Measurements from ENCODE around the gene HILPDA.

HILPDA gene

GRCh38 chr7:128410451-128410753, 45.3 kb upstream of the HILPDA start:
- Histone ChIP-seq H2BK5ac (ENCODE audit: low read depth, low read length, poor library complexity, severe bottlenecking) (no peak overlapping the region), H3K9me3 (ENCODE audit: control insufficient read depth, low read length) (no peaks in the 10 kb centered on the region), H3K27ac (ENCODE audit: low read length, poor library complexity, severe bottlenecking) (peak overlapping the region; percentile 70), H2BK12ac (ENCODE audit: low read length in 2 of 2) (peak overlapping the region; percentile 28 to 50), H3K27me3 (ENCODE audit: control insufficient read depth in 1 of 2, insufficient read depth in 1 of 2, low read length in 2 of 2) (peaks cover 5 to 15% of the 10 kb centered on the region in 2 experiments), H3K79me1 (replicated peaks; ENCODE audit: low read length, poor library complexity, severe bottlenecking) (no peaks in the 10 kb centered on the region), H3K36me3 (ENCODE audit: control insufficient read depth in 1 of 2, insufficient read depth in 2 of 2, low read depth in 1 of 2, low read length in 2 of 2) (no peaks in the 10 kb centered on the region), H2BK15ac (ENCODE audit: low read depth, poor library complexity, severe bottlenecking) (no peak overlapping the region), H4K91ac (ENCODE audit: low read length) (no peak overlapping the region), H3K18ac (ENCODE audit: low read depth in 1 of 2, low read length in 2 of 2) (peak overlapping the region; percentile 34 to 88), H4K8ac (ENCODE audit: low read length) (peak overlapping the region; percentile 39), H2AFZ (ENCODE audit: low read depth, low read length) (peak overlapping the region; percentile 90), H3K9ac (ENCODE audit: low read length) (peak overlapping the region; percentile 93), H3K4ac (ENCODE audit: low read depth in 1 of 2, low read length in 2 of 2) (no peak overlapping the region), H3K4me3 (ENCODE audit: insufficient read depth in 1 of 2, low read depth in 1 of 2, low read length in 2 of 2) (peak overlapping the region; percentile 66 to 94), H2AK5ac (ENCODE audit: low read length, severe bottlenecking) (no peak overlapping the region), H3K4me1 (ENCODE audit: control insufficient read depth, insufficient read depth, low read depth, low read length) (peaks cover 18% of the 10 kb centered on the region), H2BK120ac (ENCODE audit: low read depth, low read length) (no peak overlapping the region), H3K4me2 (ENCODE audit: low read length, poor library complexity, severe bottlenecking) (peak overlapping the region; percentile 90), H3K23ac (ENCODE audit: low read length in 2 of 2) (no peak overlapping the region), H3K14ac (ENCODE audit: low read length in 2 of 2) (no peak overlapping the region)
- no peak for DNase-seq
- 0% methylated on average over 4 of the region's 6 CpGs for WGBS

GRCh38 chr7:128415217-128415785, 40.4 kb upstream of the HILPDA start:
- 100% methylated on average over 3 of the region's 4 CpGs for whole genome bisulfite sequencing
- Histone ChIP-seq H3K4me2 (ENCODE audit: low read length, poor library complexity, severe bottlenecking) (no peak overlapping the region), H2AK5ac (ENCODE audit: low read length, severe bottlenecking) (no peak overlapping the region), H3K23ac (ENCODE audit: low read length in 2 of 2) (no peak overlapping the region), H2BK12ac (ENCODE audit: low read length in 2 of 2) (no peak overlapping the region), H3K4me3 (ENCODE audit: insufficient read depth in 1 of 2, low read depth in 1 of 2, low read length in 2 of 2) (no peak overlapping the region), H3K79me1 (replicated peaks; ENCODE audit: low read length, poor library complexity, severe bottlenecking) (no peaks in the 10 kb centered on the region), H3K18ac (ENCODE audit: low read depth in 1 of 2, low read length in 2 of 2) (no peak overlapping the region), H3K27me3 (ENCODE audit: control insufficient read depth in 1 of 2, insufficient read depth in 1 of 2, low read length in 2 of 2) (peaks cover 8 to 11% of the 10 kb centered on the region in 2 experiments), H3K4ac (ENCODE audit: low read depth in 1 of 2, low read length in 2 of 2) (no peak overlapping the region), H3K9ac (ENCODE audit: low read length) (no peak overlapping the region), H3K27ac (ENCODE audit: low read length, poor library complexity, severe bottlenecking) (no peak overlapping the region), H2BK15ac (ENCODE audit: low read depth, poor library complexity, severe bottlenecking) (no peak overlapping the region), H3K4me1 (ENCODE audit: control insufficient read depth, insufficient read depth, low read depth, low read length) (peaks cover 2% of the 10 kb centered on the region), H2BK120ac (ENCODE audit: low read depth, low read length) (no peak overlapping the region), H3K14ac (ENCODE audit: low read length in 2 of 2) (no peak overlapping the region), H4K91ac (ENCODE audit: low read length) (no peak overlapping the region), H2AFZ (ENCODE audit: low read depth, low read length) (no peak overlapping the region), H3K36me3 (ENCODE audit: control insufficient read depth in 1 of 2, insufficient read depth in 2 of 2, low read depth in 1 of 2, low read length in 2 of 2) (no peaks in the 10 kb centered on the region), H2BK5ac (ENCODE audit: low read depth, low read length, poor library complexity, severe bottlenecking) (no peak overlapping the region), H3K9me3 (ENCODE audit: control insufficient read depth, low read length) (no peaks in the 10 kb centered on the region), H4K8ac (ENCODE audit: low read length) (no peak overlapping the region)
- DNase-seq = no peak

GRCh38 chr7:128417071-128417470, 38.6 kb upstream of the HILPDA start:
- H3K4me2 ChIP-seq (ENCODE audit: low read length, poor library complexity, severe bottlenecking) = no peak overlapping the region
- no peaks in the 10 kb centered on the region for H3K9me3 ChIP-seq (ENCODE audit: control insufficient read depth, low read length)
- DNase-seq = no peak
- H3K4ac ChIP-seq (ENCODE audit: low read depth in 1 of 2, low read length in 2 of 2) = no peak overlapping the region
- no peak overlapping the region for H2BK120ac ChIP-seq (ENCODE audit: low read depth, low read length)
- H2BK12ac ChIP-seq (ENCODE audit: low read length in 2 of 2) = no peak overlapping the region
- H3K18ac ChIP-seq (ENCODE audit: low read depth in 1 of 2, low read length in 2 of 2) = no peak overlapping the region
- H3K36me3 ChIP-seq (ENCODE audit: control insufficient read depth in 1 of 2, insufficient read depth in 2 of 2, low read depth in 1 of 2, low read length in 2 of 2) = no peaks in the 10 kb centered on the region
- no peak overlapping the region for H2AK5ac ChIP-seq (ENCODE audit: low read length, severe bottlenecking)
- H4K91ac ChIP-seq (ENCODE audit: low read length) = no peak overlapping the region
- H3K27ac ChIP-seq (ENCODE audit: low read length, poor library complexity, severe bottlenecking) = no peak overlapping the region
- no peak overlapping the region for H3K9ac ChIP-seq (ENCODE audit: low read length)
- no peak overlapping the region for H4K8ac ChIP-seq (ENCODE audit: low read length)
- peaks cover 9% of the 10 kb centered on the region for H3K4me1 ChIP-seq (ENCODE audit: control insufficient read depth, insufficient read depth, low read depth, low read length)
- no peak overlapping the region for H3K23ac ChIP-seq (ENCODE audit: low read length in 2 of 2)
- 94% methylated on average over 2 of the region's 3 CpGs for WGBS
- H2AFZ ChIP-seq (ENCODE audit: low read depth, low read length) = no peak overlapping the region
- peaks cover 8 to 11% of the 10 kb centered on the region in 2 experiments for H3K27me3 ChIP-seq (ENCODE audit: control insufficient read depth in 1 of 2, insufficient read depth in 1 of 2, low read length in 2 of 2)
- H2BK5ac ChIP-seq (ENCODE audit: low read depth, low read length, poor library complexity, severe bottlenecking) = no peak overlapping the region
- no peak overlapping the region for H3K4me3 ChIP-seq (ENCODE audit: insufficient read depth in 1 of 2, low read depth in 1 of 2, low read length in 2 of 2)
- no peak overlapping the region for H3K14ac ChIP-seq (ENCODE audit: low read length in 2 of 2)
- no peaks in the 10 kb centered on the region for H3K79me1 ChIP-seq (replicated peaks; ENCODE audit: low read length, poor library complexity, severe bottlenecking)
- no peak overlapping the region for H2BK15ac ChIP-seq (ENCODE audit: low read depth, poor library complexity, severe bottlenecking)

GRCh38 chr7:128419257-128419656, 36.4 kb upstream of the HILPDA start:
- Histone ChIP-seq H3K14ac (ENCODE audit: low read length in 2 of 2) (no peak overlapping the region), H3K23ac (ENCODE audit: low read length in 2 of 2) (no peak overlapping the region), H2AK5ac (ENCODE audit: low read length, severe bottlenecking) (no peak overlapping the region), H3K4me3 (ENCODE audit: insufficient read depth in 1 of 2, low read depth in 1 of 2, low read length in 2 of 2) (no peak overlapping the region), H4K91ac (ENCODE audit: low read length) (no peak overlapping the region), H4K8ac (ENCODE audit: low read length) (no peak overlapping the region), H3K18ac (ENCODE audit: low read depth in 1 of 2, low read length in 2 of 2) (no peak overlapping the region), H2AFZ (ENCODE audit: low read depth, low read length) (no peak overlapping the region), H3K27ac (ENCODE audit: low read length, poor library complexity, severe bottlenecking) (no peak overlapping the region), H3K9me3 (ENCODE audit: control insufficient read depth, low read length) (no peaks in the 10 kb centered on the region), H3K4me2 (ENCODE audit: low read length, poor library complexity, severe bottlenecking) (no peak overlapping the region), H3K79me1 (replicated peaks; ENCODE audit: low read length, poor library complexity, severe bottlenecking) (no peaks in the 10 kb centered on the region), H3K27me3 (ENCODE audit: control insufficient read depth in 1 of 2, insufficient read depth in 1 of 2, low read length in 2 of 2) (peaks cover 3 to 4% of the 10 kb centered on the region in 2 experiments), H2BK15ac (ENCODE audit: low read depth, poor library complexity, severe bottlenecking) (no peak overlapping the region), H3K36me3 (ENCODE audit: control insufficient read depth in 1 of 2, insufficient read depth in 2 of 2, low read depth in 1 of 2, low read length in 2 of 2) (no peaks in the 10 kb centered on the region), H2BK120ac (ENCODE audit: low read depth, low read length) (no peak overlapping the region), H2BK12ac (ENCODE audit: low read length in 2 of 2) (no peak overlapping the region), H3K4me1 (ENCODE audit: control insufficient read depth, insufficient read depth, low read depth, low read length) (peaks cover 9% of the 10 kb centered on the region), H3K9ac (ENCODE audit: low read length) (no peak overlapping the region), H3K4ac (ENCODE audit: low read depth in 1 of 2, low read length in 2 of 2) (no peak overlapping the region), H2BK5ac (ENCODE audit: low read depth, low read length, poor library complexity, severe bottlenecking) (no peak overlapping the region)
- 91% methylated on average over 7 of the region's 7 CpGs for WGBS
- DNase-seq = no peak
